ENCODE results near the gene NOTCH4. TPM values are rescaled to one million over a fixed set of nuclear protein-coding genes. Genes with fewer than 3 reads are reported as not detected.

NOTCH4 gene
- total RNA-seq, 1 donor from 2014 or later, result 6.7 TPM

DNA sequence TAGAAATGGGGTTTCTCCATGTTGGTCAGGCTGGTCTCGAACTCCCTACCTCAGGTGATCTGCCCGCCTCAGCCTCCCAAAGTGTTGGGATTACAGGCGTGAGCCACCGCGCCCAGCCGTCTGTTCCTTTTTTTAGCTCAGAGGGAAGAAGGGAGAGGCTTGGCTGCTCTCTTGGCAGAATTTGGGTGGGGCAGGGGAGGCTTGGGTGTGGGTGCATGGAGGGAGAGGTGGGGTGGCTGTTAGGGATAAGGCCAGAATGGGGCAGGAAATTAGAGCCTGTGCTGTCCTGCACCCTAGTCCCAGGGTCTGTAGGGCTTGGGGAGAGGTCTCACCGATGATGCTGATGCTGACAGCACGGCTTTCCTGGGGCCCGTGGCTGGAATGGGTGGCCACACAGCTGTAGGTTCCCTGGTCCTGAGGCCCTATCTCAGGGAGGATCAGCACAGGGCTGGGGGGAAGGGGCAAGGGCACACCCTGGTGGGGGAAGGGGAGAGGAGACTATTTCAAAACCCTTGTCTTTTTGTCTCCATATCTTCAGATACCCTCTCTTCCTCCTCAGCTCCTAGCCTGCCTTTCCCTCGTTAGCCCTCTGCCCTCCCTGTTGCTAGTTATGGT is 41.8 kb downstream of the NOTCH4 start:
- no peak for DNase-seq (ENCODE audit: low spot score)

- no peak for DNase-seq (ENCODE audit: low spot score)
Observed at GRCh38 chr6:32181148-32181702, 42.6 kb downstream of the NOTCH4 start.

DNA sequence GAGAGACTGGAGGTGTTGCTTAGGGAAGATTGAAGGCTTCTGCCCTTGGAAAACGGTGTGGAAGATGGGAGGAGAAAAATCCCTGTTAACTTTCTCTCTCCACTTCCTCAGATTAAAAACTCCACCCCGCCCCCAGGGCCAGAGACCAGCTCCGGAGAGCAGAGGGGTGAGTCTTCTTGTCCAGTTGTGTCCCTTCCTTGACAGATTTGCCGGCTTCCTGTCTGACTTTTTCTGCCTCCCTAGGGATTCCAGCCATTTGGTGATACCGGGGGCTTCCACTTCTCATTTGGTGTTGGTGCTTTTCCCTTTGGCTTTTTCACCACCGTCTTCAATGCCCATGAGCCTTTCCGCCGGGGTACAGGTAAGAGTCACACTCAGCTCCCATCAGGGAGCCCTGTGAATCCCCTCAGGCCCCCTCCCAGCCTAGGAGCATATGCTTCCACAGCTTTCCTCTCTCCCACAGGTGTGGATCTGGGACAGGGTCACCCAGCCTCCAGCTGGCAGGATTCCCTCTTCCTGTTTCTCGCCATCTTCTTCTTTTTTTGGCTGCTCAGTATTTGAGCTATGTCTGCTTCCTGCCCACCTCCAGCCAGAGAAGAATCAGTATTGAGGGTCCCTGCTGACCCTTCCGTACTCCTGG is 44.0 kb downstream of the NOTCH4 start:
- no peak for DNase-seq (ENCODE audit: low spot score)

DNA sequence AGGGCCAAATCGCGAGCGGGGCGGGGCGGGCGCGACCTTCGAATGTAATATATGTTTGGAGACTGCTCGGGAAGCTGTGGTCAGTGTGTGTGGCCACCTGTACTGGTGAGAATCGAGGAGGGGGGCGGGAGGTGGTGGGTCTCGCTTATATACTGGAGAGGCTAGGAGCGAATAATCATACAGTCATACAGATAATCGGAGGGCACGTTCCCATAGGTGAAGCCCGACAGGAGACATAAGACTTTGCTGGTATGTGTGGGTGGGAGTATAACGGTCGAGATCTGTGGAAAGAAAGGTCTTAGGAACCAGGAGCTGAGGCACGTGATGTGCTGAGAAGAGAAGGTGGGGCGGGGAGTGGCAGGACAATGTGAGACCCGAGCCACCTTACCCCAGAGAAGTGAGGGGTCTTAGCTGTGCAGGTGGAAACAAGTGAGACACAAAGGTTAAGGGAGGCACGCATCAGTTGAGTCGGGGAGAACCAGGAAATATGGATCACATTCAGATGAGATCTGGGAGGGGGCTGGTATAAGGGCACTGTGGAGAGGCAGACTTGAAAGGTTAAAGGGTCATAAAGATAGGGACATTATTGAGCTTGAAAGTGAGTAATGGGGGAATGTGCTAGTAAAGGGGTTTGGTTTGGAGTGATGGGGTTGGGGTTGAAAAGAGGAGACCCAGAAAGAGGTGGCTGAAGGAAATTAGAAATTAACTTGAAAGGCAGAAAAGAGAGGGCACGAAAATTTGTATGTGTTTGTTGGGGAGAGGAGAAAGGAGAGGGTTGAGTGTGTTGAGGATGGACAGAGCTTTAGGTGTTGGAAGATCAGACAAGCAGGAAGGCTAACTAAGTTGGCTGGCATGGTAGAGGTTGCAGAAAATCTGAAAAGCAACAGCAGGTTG is 45.1 kb downstream of the NOTCH4 start:
- peak; percentile 33 for DNase-seq (ENCODE audit: low spot score)

DNA sequence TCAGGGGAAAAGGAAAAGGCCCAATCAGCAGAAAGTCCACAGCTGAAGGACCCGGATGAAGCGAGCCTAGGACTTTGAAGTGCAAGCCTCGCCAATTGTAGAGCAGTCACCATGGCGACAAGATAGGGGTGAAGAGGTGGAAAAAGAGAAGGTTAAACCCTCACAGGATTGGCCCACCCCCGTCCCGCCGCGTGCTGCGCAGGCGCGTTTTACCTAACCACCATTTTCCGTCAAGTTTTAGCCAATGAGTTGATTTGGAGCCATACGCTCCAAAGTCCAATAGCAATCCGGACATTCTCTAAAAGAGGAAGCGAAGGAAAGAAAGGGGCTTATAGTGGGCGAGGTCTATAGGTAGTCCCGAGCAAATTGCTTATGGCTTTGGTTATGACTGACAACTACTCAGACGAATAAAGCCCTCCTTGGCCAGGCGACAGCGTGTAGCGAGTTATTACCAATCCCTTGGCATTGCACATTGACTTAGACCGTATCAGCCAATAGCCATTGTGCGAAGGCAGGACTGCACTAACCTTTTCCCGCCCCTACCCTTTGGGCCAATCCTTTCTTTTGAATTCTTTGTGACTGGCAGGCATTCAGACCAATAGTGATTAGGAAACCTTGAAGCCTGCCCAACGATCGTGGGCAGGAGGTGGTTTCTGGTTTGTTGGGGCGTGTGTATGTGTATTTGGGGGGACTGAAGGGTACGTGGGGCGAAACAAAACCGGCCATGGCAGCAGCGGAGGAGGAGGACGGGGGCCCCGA is 45.9 kb downstream of the NOTCH4 start, which contains the start of gene RNF5:
Gene RNF5 (plus strand): TSS at position 618 of the 759 bp plus-strand sequence. CDS start 107 bp downstream, at position 725.
- DNase-seq (ENCODE audit: low spot score), result peak; percentile 100

GRCh38 chr6:32177183-32177787 is 46.6 kb downstream of the NOTCH4 start:
- no peak for DNase-seq (ENCODE audit: low spot score)

DNA sequence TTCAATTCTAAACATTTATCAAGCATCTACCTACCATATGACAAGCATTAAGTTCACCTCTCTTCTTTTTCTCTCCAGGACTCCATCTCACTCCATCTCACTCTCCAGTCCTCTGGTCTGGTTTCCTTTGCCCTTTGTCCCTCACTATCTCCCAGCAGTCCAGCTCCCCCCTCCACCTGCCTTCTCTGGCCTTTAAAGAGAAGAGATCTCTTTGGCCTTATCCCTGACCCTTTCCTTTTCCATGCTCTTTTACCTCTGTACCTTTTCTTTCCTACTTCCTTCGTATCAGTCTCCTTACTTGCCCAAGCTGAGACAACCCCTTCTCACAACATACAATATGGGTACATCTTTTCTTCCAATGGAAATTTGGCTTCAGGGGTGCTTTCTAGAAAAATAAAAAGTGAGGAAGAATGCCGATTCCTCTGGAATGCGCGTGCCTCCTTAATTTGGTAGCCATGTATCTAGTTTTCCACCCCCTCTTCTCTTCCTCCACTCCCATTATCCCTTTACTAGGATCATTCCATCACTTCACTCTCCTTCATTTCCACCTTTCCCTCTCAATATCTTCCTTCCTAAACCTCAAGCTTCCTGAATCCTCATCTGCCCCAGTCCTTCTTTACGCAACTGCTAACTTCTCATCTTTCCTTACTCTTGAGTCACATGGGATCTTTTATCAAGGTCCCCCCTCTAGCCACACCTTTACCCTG is 47.2 kb downstream of the NOTCH4 start:
- no peak for DNase-seq (ENCODE audit: low spot score)

DNA sequence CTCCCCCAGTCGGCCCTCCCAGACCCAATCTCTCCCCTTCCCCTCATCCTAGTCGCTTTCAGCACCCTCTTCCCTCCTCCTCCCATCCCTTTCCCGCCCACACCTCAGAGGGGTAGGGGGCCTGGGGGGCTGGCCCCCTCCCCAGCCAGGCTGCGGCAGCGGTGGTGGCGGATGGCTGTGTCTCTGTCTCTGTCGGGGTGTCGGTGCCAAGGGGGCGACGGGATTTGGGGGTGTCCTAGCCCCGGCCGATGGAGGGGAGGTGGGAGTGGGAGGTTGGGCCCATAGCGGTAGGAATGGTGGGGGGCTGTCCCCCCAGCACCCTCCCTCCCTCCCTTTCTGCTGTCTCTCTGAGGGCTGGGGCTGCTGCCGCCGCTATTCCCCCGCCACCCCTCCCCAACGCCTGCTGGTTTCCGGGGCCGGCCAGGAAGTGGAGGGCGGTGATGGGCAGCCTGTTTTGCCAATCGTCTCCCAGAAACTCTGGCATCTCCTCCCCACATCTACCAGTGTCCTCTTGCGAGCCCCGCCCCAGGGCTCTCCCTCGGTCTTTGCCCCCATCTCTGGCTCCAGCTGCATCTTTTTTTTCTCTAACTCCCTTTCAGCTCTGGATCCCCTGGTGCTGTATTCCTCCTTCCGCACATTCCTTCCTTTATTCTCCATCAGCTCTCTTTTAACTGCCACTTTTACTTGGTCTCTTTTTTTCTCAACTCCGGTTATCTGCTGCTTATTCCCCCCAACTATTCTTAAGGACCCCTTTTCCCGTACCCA is 48.0 kb downstream of the NOTCH4 start, which contains the start of gene AGPAT1:
Gene AGPAT1 (minus strand): TSS at position 374 of the 765 bp plus-strand sequence. CDS start 4,588 bp downstream, outside the sequence.
- peak; percentile 98 for DNase-seq (ENCODE audit: low spot score)

- DNase-seq (ENCODE audit: low spot score), result no peak
Observed at GRCh38 chr6:32175322-32175710, 48.6 kb downstream of the NOTCH4 start.

GRCh38 chr6:32174416-32174815 is 49.5 kb downstream of the NOTCH4 start:
- no peak for DNase-seq (ENCODE audit: low spot score)

DNA sequence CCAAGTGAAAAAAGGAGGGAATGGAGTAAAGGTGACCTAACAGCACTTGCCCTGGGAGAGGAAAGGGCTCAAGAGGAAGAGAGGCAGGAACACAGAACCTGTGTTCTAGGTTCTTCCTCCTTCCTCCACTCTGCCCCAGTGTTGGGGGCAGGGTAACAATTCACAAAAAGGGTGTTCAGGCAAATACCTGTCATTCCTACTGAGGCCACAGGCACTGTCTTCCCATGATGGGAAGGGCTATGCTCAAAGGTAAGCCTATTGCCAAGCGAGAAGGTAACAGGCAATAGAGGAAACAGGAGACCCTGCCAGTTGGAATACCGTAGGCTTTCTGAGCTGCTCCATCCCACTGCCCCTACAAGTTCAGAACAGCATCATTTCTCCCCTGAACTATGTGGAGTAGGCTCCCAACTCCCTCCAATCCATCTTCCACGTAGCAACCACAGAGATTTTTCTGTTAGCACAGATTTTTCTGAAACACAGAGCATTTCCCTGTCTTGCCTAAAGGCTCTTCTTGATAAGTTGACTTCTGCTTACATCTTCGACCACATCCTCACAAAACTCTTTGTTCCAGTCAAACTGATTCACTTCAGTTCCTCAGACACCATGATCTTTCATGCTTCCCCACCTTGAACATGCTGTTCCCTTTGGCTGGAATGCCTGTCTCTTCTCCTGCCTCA is 50.7 kb downstream of the NOTCH4 start:
- DNase-seq (ENCODE audit: low spot score), result no peak

- no peak for DNase-seq (ENCODE audit: low spot score)
Observed at GRCh38 chr6:32171234-32171633, 52.6 kb downstream of the NOTCH4 start.

DNA sequence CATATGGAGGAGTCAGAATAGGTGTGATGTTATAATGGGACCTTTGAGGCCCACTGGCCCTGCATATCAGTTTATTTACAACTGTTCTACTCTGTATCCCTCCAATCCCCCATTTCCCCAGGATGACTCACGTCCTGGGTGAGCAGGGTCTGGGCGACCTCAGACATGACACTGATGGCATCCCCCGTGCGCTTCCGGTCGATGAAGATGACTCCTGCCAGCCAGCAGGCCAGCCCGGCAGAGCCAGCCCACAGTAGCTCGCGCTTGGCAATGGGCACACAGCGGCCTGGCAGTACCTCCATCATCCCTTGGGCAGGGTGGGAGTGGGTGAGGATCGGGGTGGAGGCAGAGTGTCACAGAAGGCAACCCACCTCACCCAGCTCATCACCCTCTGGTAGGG is 53.6 kb downstream of the NOTCH4 start:
- no peak for DNase-seq (ENCODE audit: low spot score)

DNA sequence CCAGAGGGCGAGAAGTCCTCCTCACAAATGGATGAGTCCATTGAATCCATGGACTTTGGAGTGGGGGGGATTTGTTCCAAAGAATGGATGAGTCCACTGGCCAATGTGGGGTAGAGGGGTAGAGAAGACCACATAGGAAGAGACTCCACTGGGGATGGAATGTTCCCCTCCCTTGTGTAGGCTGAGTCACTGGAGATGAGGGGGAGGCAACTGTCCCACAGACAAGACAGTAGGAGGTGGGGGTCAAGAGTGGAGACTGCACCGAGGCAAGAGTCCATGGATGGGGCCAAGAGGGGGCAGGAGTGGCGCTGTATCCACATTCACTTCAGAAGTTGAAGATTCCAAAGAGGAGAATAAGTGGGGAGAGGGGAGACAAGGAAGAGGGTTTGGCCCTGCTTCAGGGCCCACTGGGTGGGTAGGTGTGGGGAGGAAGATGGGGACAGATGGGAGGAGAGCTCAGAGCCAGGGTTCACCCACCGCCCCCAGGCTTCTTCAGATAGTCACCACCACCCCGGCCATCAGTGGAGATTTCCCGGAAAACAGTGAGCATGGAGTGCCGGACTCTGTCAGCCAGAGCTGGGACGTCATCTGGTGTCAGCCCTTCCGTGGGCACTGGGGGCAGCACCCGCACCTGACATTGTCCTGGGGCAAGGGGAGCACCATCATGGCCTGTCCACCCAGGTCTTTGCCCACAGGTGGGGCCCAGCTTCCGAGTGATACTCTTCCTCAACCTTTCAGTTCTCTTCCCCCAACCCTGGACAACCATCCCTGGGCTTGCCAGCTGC is 54.9 kb downstream of the NOTCH4 start:
- DNase-seq (ENCODE audit: low spot score), result no peak

DNA sequence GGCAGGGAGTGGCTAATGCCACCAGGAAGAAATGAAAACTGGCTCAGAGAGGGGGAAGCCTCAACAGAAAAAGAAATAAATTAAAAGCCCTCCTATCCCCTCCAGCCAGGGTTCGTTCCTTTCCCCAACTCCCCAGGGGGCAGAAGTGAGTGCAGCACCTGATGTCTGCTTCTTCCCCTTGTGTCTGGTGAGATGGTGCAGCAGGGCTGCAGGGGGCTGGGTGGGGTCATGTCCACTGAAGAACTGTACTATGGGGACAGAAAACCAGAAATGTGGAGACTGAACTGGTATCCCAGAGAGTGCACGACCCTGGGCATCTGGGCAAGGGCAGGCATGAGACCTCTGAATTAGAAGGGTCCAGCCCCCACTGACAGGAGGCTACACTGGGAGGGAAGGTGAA is 55.5 kb downstream of the NOTCH4 start:
- DNase-seq (ENCODE audit: low spot score), result no peak

GRCh38 chr6:32167761-32168262 is 56.1 kb downstream of the NOTCH4 start:
- no peak for DNase-seq (ENCODE audit: low spot score)

- no peak for DNase-seq (ENCODE audit: low spot score)
Observed at GRCh38 chr6:32167154-32167760, 56.6 kb downstream of the NOTCH4 start.
